H9 (cell line): Measurements from ENCODE around the gene ABI3. TPM values are rescaled to one million over a fixed set of nuclear protein-coding genes. Genes with fewer than 3 reads are reported as not detected.

ENCODE experiments used
- DNase-seq: peaks from one replicate; pipeline ENCODE4 v3.0.0-alpha.2; 2017
- H2AFZ ChIP-seq: one replicate; pipeline ENCODE4 v1.6.1; 2013; ENCODE audit warnings: mild to moderate bottlenecking, low read length, control low read depth, moderate library complexity
- H2AK5ac ChIP-seq: 2 replicates; pipeline ENCODE4 v1.6.1; 2013; ENCODE audit warnings: low read length, control low read depth, mixed read lengths; ENCODE audit not compliant: insufficient read length
- H2BK120ac ChIP-seq: one replicate; pipeline ENCODE4 v1.6.1; 2013; ENCODE audit warnings: low read depth, mild to moderate bottlenecking, low read length, control low read depth, inconsistent platforms; ENCODE audit not compliant: poor library complexity, severe bottlenecking
- H2BK12ac ChIP-seq: 2 replicates; pipeline ENCODE4 v1.6.1; 2013; ENCODE audit warnings: low read length, control low read depth, mixed read lengths, low read depth; ENCODE audit not compliant: insufficient read length
- H2BK15ac ChIP-seq: 2 replicates; pipeline ENCODE4 v1.6.1; 2013; ENCODE audit warnings: low read depth, low read length, control low read depth
- H2BK20ac ChIP-seq: one replicate; pipeline ENCODE4 v1.6.1; 2013; ENCODE audit warnings: low read depth, mild to moderate bottlenecking, low read length, control low read depth, inconsistent platforms; ENCODE audit not compliant: poor library complexity, severe bottlenecking
- H2BK5ac ChIP-seq: 2 replicates; pipeline ENCODE4 v1.6.1; 2013; ENCODE audit warnings: low read length, control low read depth, mixed read lengths; ENCODE audit not compliant: insufficient read length
- H3K14ac ChIP-seq: 2 replicates; pipeline ENCODE4 v1.6.1; 2013; ENCODE audit warnings: low read length, control low read depth; ENCODE audit not compliant: insufficient read depth
- H3K18ac ChIP-seq: 2 replicates; pipeline ENCODE4 v1.6.1; 2013; ENCODE audit warnings: low read depth, mild to moderate bottlenecking, mixed read lengths, low read length, control low read depth; ENCODE audit not compliant: insufficient read length
- H3K23ac ChIP-seq: 2 replicates; pipeline ENCODE4 v1.6.1; 2013; ENCODE audit warnings: low read length, control low read depth, mixed read lengths, low read depth; ENCODE audit not compliant: insufficient read length
- H3K23me2 ChIP-seq: 2 replicates; pipeline ENCODE4 v1.6.1; 2013; ENCODE audit warnings: low read depth, mild to moderate bottlenecking, mixed read lengths, low read length, control low read depth; ENCODE audit not compliant: insufficient read length, poor library complexity, severe bottlenecking
- H3K27ac ChIP-seq: 2 replicates; pipeline ENCODE4 v1.5.1; 2013; ENCODE audit warnings: low read length, control low read depth, mixed read lengths, low read depth; ENCODE audit not compliant: insufficient read length
- H3K27me3 ChIP-seq: 2 replicates; pipeline ENCODE4 v1.6.1; 2013; ENCODE audit warnings: low read length, control low read depth, inconsistent platforms; ENCODE audit not compliant: insufficient read depth
- H3K4ac ChIP-seq: 2 replicates; pipeline ENCODE4 v1.6.1; 2013; ENCODE audit warnings: low read depth, mild to moderate bottlenecking, control low read depth, inconsistent platforms, low read length, moderate library complexity
- H3K4me1 ChIP-seq: 2 replicates; pipeline ENCODE4 v1.6.1; 2013; ENCODE audit warnings: low read length, control low read depth, inconsistent platforms; ENCODE audit not compliant: insufficient read depth
- H3K4me2 ChIP-seq: 2 replicates; pipeline ENCODE4 v1.6.1; 2013; ENCODE audit warnings: low read length, control low read depth, mixed read lengths; ENCODE audit not compliant: insufficient read length, insufficient read depth
- H3K56ac ChIP-seq: 2 replicates; pipeline ENCODE4 v1.6.1; 2013; ENCODE audit warnings: low read depth, mild to moderate bottlenecking, mixed read lengths, low read length, control low read depth; ENCODE audit not compliant: insufficient read length
- H3K79me1 ChIP-seq: 2 replicates; pipeline ENCODE4 v1.6.1; 2013; ENCODE audit warnings: low read depth, mild to moderate bottlenecking, moderate library complexity, low read length, control low read depth, inconsistent platforms; ENCODE audit not compliant: insufficient read depth, poor library complexity, severe bottlenecking
- H3K79me2 ChIP-seq: 2 replicates; pipeline ENCODE4 v1.6.1; 2013; ENCODE audit warnings: low read length, control low read depth, inconsistent platforms; ENCODE audit not compliant: insufficient read depth
- H3K9ac ChIP-seq: 2 replicates; pipeline ENCODE4 v1.6.1; 2013; ENCODE audit warnings: low read length, control low read depth, mixed read lengths; ENCODE audit not compliant: insufficient read length; ENCODE audit errors: extremely low read depth
- H3K9me3 ChIP-seq: one replicate; pipeline ENCODE4 v1.6.1; 2013; ENCODE audit warnings: low read depth, low read length, inconsistent platforms; ENCODE audit not compliant: control insufficient read depth
- H3T11ph ChIP-seq: one replicate; pipeline ENCODE4 v1.6.1; 2013; ENCODE audit warnings: mild to moderate bottlenecking, low read length, control low read depth, inconsistent platforms
- H4K20me1 ChIP-seq: one replicate; pipeline ENCODE4 v1.6.1; 2013; ENCODE audit not compliant: control insufficient read depth, insufficient read length, insufficient read depth
- H4K5ac ChIP-seq: 2 replicates; pipeline ENCODE4 v1.6.1; 2013; ENCODE audit warnings: low read depth, mild to moderate bottlenecking, mixed read lengths, low read length, control low read depth; ENCODE audit not compliant: insufficient read length
- H4K8ac ChIP-seq: replicated peaks from 2 replicates; pipeline ENCODE4 v1.6.1; 2013; ENCODE audit warnings: low read length, control low read depth, mixed read lengths, low read depth; ENCODE audit not compliant: insufficient read length
- H4K91ac ChIP-seq: 2 replicates; pipeline ENCODE4 v1.6.1; 2013; ENCODE audit warnings: low read depth, mild to moderate bottlenecking, moderate library complexity, mixed read lengths, low read length, control low read depth; ENCODE audit not compliant: insufficient read length
- H3K27ac Mint-ChIP-seq, 3 experiments: 2 replicates in 2 of 3; 3 replicates in 1 of 3; pipeline ENCODE4 v1.8.0; 2020 to 2021; ENCODE audit warnings: mixed read lengths in 3 of 3, mild to moderate bottlenecking in 1 of 3, moderate library complexity in 1 of 3
- H3K27me3 Mint-ChIP-seq: 2 replicates; pipeline ENCODE4 v1.8.0; 2021; ENCODE audit warnings: low read depth, mild to moderate bottlenecking, moderate library complexity, mixed read lengths
- H3K36me3 Mint-ChIP-seq, 3 experiments: 2 replicates in 2 of 3; 3 replicates in 1 of 3; pipeline ENCODE4 v1.8.0; 2020 to 2021; ENCODE audit warnings: low read depth in 3 of 3, mixed read lengths in 3 of 3; ENCODE audit not compliant: insufficient read depth in 1 of 3
- H3K4me1 Mint-ChIP-seq, 2 experiments: 2 replicates each; pipeline ENCODE4 v1.8.0; 2020; ENCODE audit warnings: mixed read lengths in 2 of 2
- H3K4me3 Mint-ChIP-seq, 2 experiments: 2 replicates in 1 of 2; 3 replicates in 1 of 2; pipeline ENCODE4 v1.8.0; 2020 to 2021; ENCODE audit warnings: mild to moderate bottlenecking in 2 of 2, mixed read lengths in 2 of 2, moderate library complexity in 1 of 2
- H3K9me3 Mint-ChIP-seq, 2 experiments: 2 replicates in 1 of 2; 3 replicates in 1 of 2; pipeline ENCODE4 v1.8.0; 2020; ENCODE audit warnings: mild to moderate bottlenecking in 2 of 2, mixed read lengths in 2 of 2, moderate library complexity in 1 of 2
- CTCF ChIP-seq: fragments of 200-600 bp; sonication (generic); conservative IDR thresholded peaks from 3 replicates; pipeline ENCODE4 v1.8.0; 2021; ENCODE audit warnings: antibody characterized with exemption, mild to moderate bottlenecking
- WGBS: extraction: QIAGEN DNeasy Blood & Tissue Kit; methylation state at CpG from one replicate; pipeline ENCODE4 v1.1.7; 2013; ENCODE audit warnings: missing lambda C conversion rate, low lambda C conversion rate, mixed read lengths; ENCODE audit not compliant: insufficient read length; ENCODE audit errors: extremely low coverage; 5-methylcytosine and 5-hydroxymethylcytosine counted together
- total RNA-seq: library from RNA; stranded (reverse); gene quantifications from 2 replicates; pipeline ENCODE4 v1.2.1, GENCODE V29; 2021

ABI3 gene
- total RNA-seq, 1 experiment from 2014 or later: 2.1 TPM

- H3K27me3 Mint-ChIP-seq: peaks cover 47% of the 10 kb centered on the region
- WGBS: no CpG with 5 or more reads among the region's 2 CpGs
- no peak overlapping the region for H2BK120ac ChIP-seq
- no peak overlapping the region for H3K27ac Mint-ChIP-seq
- peaks cover 4 to 5% of the 10 kb centered on the region in 2 experiments; a peak in 4 of 5 replicates for H3K9me3 Mint-ChIP-seq
- H2BK15ac ChIP-seq: no peak overlapping the region
- no peak overlapping the region for H2BK12ac ChIP-seq
- no peak overlapping the region for H3K18ac ChIP-seq
- no peak for DNase-seq
- H3K23me2 ChIP-seq: no peaks in the 10 kb centered on the region
- peaks cover 0 to 3% (median 2%) of the 10 kb centered on the region in 3 experiments; a peak in 4 of 7 replicates for H3K36me3 Mint-ChIP-seq
- no peaks in the 10 kb centered on the region for H4K20me1 ChIP-seq
- no peaks in the 10 kb centered on the region for H3K79me1 ChIP-seq
- H2AFZ ChIP-seq: no peak overlapping the region
- H3K27ac ChIP-seq: no peak overlapping the region
- H3K4me2 ChIP-seq: no peak overlapping the region
- no peaks in the 10 kb centered on the region for H3K4me1 ChIP-seq
- H3K9me3 ChIP-seq: peaks cover 5% of the 10 kb centered on the region
- no peak overlapping the region for H3K14ac ChIP-seq
- no peak overlapping the region for H4K91ac ChIP-seq
- no peak overlapping the region for H3K9ac ChIP-seq
- no peaks in the 10 kb centered on the region for H3K79me2 ChIP-seq
- no peak overlapping the region for H3K4me3 Mint-ChIP-seq
- no peak overlapping the region for H3T11ph ChIP-seq
- H3K27me3 ChIP-seq: no peaks in the 10 kb centered on the region
- no peak overlapping the region for H4K5ac ChIP-seq
- H3K4me1 Mint-ChIP-seq: no peaks in the 10 kb centered on the region; a peak in 1 of 4 replicates
- H2BK5ac ChIP-seq: no peak overlapping the region
- no peak overlapping the region for H3K4ac ChIP-seq
- no peak overlapping the region for H3K56ac ChIP-seq
- no peak overlapping the region for H2AK5ac ChIP-seq
- no peak overlapping the region for H2BK20ac ChIP-seq
- no peak overlapping the region for H3K23ac ChIP-seq
- TF ChIP-seq CTCF: no peak
- no peak overlapping the region for H4K8ac ChIP-seq
These were observed 45.4 kb upstream of the ABI3 start for GRCh38 chr17:49165143-49165542.
